Ectodermal cell (in vitro differentiated cells): ENCODE data around the gene MTHFR.

Experiments used
- H3K27ac ChIP-seq: 2 replicates; pipeline ENCODE4 v1.7.0; 2013; ENCODE audit warnings: mild to moderate bottlenecking, low read depth, low read length; ENCODE audit not compliant: insufficient read depth, poor library complexity, severe bottlenecking
- H3K27me3 ChIP-seq: 2 replicates; pipeline ENCODE4 v1.7.0; 2013; ENCODE audit warnings: mild to moderate bottlenecking, low read length; ENCODE audit not compliant: insufficient read depth, control insufficient read depth, poor library complexity, severe bottlenecking
- H3K36me3 ChIP-seq: one replicate; pipeline ENCODE4 v1.7.0; 2013; ENCODE audit warnings: low read length; ENCODE audit not compliant: control insufficient read depth, insufficient read depth
- H3K4me1 ChIP-seq: one replicate; pipeline ENCODE4 v1.7.0; 2013; ENCODE audit warnings: low read length; ENCODE audit not compliant: control insufficient read depth, insufficient read depth
- H3K4me3 ChIP-seq: 2 replicates; pipeline ENCODE4 v1.7.0; 2013; ENCODE audit warnings: low read depth, low read length, control low read depth; ENCODE audit not compliant: insufficient read depth
- H3K9me3 ChIP-seq: 2 replicates; pipeline ENCODE4 v1.7.0; 2013; ENCODE audit warnings: mild to moderate bottlenecking, low read length, moderate library complexity; ENCODE audit not compliant: control insufficient read depth
- WGBS, 2 experiments: methylation state at CpG; one replicate each; pipeline ENCODE4 v1.1.7; 2013; ENCODE audit warnings: missing lambda C conversion rate in 2 of 2; 5-methylcytosine and 5-hydroxymethylcytosine counted together

MTHFR gene

DNA sequence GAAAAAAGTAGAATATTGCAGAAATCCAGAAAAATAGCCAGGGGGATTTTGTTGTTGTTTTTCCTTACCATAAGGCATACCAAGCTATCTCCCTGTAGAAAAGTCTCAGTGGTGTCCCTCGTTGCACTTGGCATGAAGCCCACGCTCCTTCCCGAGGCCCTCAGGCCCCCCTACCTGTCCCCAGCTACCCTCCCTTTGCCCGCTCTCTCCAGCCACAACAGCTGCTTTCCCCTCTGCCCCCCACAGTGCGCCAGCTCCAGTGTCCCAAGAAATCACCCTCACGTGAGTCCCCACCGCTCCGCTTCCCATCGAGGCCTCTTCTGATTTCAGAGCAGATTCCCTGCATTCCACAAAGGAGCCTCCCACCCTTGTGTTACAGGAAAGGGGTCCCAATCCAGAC is 61.5 kb downstream of the MTHFR start:
- WGBS, 2 experiments, result 87 to 88% methylated on average over 9 of the region's 9 CpGs
- no peaks in the 10 kb centered on the region for H3K9me3 ChIP-seq
- peaks cover 4% of the 10 kb centered on the region for H3K36me3 ChIP-seq
- H3K27ac ChIP-seq, result no peak overlapping the region
- no peaks in the 10 kb centered on the region for H3K27me3 ChIP-seq
- no peak overlapping the region for H3K4me3 ChIP-seq
- H3K4me1 ChIP-seq, result peaks cover 7% of the 10 kb centered on the region

DNA sequence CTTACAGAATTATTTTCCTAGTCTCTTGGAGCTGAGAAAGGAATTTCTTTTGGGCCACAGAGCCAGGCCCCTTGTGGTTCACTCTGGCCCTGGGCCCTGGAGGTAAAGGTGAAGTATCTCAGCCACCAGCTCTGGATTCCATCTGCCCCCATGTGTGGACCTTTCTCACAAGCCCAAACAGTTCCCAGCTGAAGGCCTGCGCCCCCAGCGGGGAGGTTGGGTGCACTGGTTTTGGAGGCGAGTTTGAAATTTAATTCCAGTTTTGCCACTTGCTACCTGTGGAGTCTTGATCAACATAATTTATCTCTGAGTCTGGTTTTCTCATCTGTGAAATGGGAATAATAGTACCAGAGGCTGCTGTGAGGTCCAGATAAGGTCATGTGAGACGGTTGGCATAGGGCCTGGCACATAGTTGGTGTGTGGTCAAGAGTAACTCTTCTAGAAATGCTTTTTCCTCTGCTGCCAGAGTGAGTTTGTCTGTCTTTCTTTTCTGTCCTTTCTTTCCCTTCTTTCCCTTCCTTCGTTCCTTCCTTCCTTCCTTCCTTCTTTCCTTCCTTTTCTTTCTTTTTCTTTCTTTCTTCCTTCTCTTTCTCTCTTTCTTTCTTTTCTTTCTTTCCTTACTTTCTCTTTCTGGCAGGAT is 63.7 kb downstream of the MTHFR start:
- 91 to 93% methylated on average over 5 of the region's 5 CpGs for WGBS, 2 experiments
- no peak overlapping the region for H3K27ac ChIP-seq
- H3K36me3 ChIP-seq, result no peaks in the 10 kb centered on the region
- peaks cover 8% of the 10 kb centered on the region for H3K4me1 ChIP-seq
- H3K9me3 ChIP-seq, result no peaks in the 10 kb centered on the region
- no peak overlapping the region for H3K4me3 ChIP-seq
- no peaks in the 10 kb centered on the region for H3K27me3 ChIP-seq

DNA sequence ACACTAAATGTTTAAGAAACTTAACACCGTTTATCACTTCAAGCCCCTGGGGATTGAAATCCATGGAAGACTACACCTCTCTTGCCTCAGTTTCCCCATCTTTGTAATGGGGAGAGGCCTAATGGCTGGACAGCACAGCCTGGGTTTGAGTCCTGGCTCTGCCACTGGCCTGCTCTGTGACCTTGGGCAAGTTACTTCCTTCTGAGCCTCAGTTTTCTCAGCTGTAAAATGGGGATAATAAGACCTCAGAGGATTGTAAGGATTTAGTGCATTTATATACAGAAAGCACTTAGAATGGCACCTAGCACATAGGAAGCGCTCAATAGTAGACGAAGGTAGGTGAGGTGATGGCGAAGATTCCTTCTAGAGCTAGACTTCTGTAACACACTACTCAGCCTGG is 64.3 kb downstream of the MTHFR start:
- 92 to 97% methylated on average over 4 of the region's 4 CpGs for WGBS, 2 experiments
- H3K4me3 ChIP-seq, result no peak overlapping the region
- H3K36me3 ChIP-seq, result no peaks in the 10 kb centered on the region
- H3K9me3 ChIP-seq, result no peaks in the 10 kb centered on the region
- H3K4me1 ChIP-seq, result peaks cover 10% of the 10 kb centered on the region
- no peak overlapping the region for H3K27ac ChIP-seq
- H3K27me3 ChIP-seq, result no peaks in the 10 kb centered on the region

DNA sequence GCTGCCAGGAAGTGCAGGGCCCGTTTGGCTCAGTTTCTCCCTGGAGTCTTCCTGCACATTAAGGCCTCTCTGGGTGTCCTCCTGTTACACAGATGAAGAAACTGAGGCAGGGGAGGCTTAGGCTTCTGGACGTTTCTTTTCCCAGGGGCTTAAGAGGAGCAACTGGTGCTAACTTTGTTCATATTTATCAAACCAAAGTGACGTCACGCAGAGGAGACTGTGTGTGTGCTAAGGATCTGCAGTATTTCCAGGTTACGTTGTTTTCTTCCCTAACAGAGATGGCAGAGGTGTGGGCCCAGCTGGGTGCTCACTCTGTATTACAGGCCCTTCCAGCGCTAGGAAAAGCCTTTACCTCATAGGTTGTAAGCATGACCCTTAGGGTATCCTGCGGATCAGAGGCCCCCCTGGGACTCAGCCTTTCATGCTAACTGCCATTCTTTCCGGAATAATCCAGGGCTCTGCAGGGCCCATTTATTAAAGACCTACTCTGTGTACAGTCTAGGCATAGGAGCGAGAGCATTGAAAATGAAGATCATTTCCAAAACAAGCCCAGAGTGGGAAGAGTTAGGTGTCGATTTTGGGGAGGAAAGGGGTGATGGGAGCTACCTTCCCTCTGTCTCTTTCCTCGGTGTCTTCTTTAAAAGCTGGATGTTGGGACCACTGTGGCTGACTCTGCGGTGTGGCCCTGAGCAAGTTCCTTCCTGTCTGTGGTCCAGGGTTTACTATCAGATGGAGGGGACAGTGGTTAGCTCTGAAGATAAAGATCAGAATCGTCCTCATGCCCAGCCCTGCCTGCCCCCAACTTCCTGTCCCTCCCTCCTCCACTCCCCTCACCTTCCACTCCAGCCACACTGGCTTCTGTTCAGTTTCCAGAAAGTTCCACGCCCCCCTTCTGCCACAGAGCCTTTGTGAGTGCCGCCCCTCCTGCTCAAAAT is 65.2 kb downstream of the MTHFR start:
- Histone ChIP-seq H3K27me3 (no peaks in the 10 kb centered on the region), H3K27ac (no peak overlapping the region), H3K36me3 (no peaks in the 10 kb centered on the region), H3K4me3 (no peak overlapping the region), H3K9me3 (no peaks in the 10 kb centered on the region), H3K4me1 (peaks cover 13% of the 10 kb centered on the region)
- WGBS, 2 experiments, result 78 to 79% methylated on average over 15 of the region's 15 CpGs

DNA sequence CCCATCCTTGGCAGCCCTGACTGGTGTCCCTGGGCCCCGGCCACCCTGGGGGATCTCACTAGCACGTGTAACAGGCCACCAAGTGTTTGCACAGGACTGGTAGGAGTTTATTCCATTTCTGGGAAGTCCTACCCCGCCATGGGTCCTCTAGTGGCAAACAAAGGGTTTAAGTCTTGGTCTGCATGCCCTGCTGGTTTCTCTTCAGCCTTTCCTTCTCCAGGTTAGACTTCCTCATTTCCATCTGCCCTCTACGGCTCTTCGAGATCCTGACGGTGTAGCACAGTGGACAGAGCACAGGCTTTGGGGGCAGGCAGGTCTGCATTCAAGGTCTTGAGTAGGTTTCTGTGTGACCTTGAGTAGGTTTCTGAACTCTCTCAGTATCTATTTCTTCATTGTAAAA is 67.0 kb downstream of the MTHFR start:
- H3K36me3 ChIP-seq, result no peaks in the 10 kb centered on the region
- no peaks in the 10 kb centered on the region for H3K27me3 ChIP-seq
- no peak overlapping the region for H3K27ac ChIP-seq
- H3K4me1 ChIP-seq, result peaks cover 14% of the 10 kb centered on the region
- no peaks in the 10 kb centered on the region for H3K9me3 ChIP-seq
- WGBS, 2 experiments, result 90 to 91% methylated on average over 6 of the region's 6 CpGs
- H3K4me3 ChIP-seq, result no peak overlapping the region

DNA sequence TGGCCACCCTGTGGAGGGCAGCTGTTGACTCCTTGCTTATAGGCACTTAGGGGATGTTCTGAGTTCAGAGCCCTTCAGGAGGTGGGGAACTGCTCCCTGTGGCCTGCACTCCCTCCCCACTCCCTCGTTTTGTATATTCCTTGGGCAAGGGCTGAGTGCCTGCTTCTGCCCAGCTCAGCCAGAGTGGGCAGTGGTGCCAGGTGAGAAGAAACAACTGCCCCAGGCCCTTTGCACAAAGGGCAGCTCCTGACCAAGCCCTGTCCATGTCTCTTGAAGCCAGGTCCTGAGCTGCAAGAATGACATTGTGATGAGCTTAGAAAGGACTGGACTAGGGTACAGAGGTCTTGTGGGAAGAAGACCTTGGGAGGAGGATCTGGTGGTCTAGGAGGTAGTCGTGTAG is 67.7 kb downstream of the MTHFR start:
- H3K9me3 ChIP-seq, result no peaks in the 10 kb centered on the region
- H3K4me1 ChIP-seq, result peaks cover 14% of the 10 kb centered on the region
- WGBS, 2 experiments, result 82 to 85% methylated on average over 2 of the region's 2 CpGs
- no peaks in the 10 kb centered on the region for H3K27me3 ChIP-seq
- no peaks in the 10 kb centered on the region for H3K36me3 ChIP-seq
- H3K27ac ChIP-seq, result no peak overlapping the region
- H3K4me3 ChIP-seq, result no peak overlapping the region

DNA sequence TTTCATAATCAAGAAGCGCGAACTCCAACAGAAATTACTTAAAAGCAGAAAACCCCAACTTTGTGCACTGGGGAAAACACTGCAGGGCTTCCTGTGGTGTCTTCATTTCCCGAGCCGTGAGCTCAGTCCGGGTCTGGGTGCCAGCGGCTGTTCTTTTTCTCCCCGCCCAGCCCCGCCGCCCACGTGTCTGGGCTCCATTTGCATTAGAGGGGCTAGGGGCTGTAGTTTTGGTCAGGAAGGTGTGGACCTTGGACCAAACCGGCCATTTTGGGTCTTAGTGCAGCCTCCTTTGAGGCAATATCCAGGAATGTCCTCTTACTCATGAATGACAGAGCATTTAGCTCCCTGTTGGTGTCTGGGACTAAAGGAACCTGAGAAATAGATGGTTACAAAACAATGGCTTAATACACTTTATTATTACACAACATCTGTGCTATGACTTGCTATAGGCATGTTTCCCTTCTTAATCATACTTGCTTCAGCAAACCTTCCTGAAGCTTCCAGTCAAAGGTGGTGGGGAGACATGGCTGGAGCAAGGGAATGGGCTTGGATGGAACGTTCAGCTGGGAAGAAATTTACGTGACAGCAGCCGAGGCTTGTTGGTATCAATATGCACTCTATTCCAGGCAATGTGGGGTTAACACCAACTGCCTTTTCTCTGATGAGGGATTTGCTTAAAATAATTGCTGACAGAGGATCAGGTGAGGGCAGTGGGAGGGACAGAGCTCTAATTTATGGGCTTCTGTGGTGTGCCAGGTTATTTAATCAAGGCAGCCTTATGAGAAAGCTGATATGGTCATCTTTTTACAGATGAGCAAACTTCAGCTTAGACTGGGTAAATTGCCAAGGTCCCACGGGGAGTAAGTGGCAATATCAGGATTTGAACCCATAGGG is 68.8 kb downstream of the MTHFR start:
- peaks cover 18% of the 10 kb centered on the region for H3K4me1 ChIP-seq
- 18 to 19% methylated on average over 15 of the region's 15 CpGs for WGBS, 2 experiments
- H3K4me3 ChIP-seq, result peak overlapping the region; percentile 69
- H3K9me3 ChIP-seq, result no peaks in the 10 kb centered on the region
- H3K27me3 ChIP-seq, result no peaks in the 10 kb centered on the region
- H3K36me3 ChIP-seq, result no peaks in the 10 kb centered on the region
- H3K27ac ChIP-seq, result no peak overlapping the region

DNA sequence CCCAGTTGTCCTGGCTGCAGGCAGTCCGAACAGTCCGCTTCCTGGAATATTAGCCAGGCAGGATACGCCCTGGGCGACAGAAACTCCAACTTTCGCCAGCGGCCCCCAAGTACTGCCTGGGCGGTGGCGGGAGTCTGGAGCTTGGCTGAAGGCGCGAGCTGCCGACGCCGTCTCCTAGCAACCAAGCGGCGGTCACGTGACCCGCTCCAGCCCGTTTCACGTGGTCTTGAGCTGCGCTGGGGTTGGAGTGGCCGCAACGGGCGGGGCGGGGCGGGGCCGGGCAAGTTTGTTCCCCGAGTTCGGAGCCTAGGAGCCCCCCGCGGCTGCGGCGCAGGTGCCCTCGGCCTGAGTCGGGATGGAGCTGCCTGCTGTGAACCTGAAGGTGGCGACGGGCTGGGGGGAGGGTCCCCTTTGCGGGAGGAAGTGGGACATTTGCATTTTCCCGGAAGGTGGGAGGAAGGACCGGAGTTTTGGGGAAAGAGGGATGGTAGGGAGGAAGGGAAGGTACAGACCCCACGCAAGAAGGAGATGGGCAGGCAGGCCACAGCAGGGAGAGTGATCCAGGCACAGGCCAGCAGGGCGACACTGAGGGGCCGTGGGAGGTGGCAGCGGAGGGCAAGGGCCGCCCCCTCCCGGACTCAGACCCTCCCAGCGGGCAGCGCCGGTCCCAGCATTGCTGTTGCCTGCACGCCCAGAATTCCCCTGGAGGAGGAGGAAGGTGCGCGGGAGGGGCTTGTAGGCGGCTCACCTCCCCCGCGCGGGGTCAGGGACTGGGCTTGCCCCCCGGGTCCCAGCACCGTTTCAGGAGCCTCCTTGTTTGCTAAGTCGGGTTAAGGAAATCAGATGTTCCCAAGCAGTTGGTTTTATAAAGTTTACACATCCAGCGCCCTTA is 69.7 kb downstream of the MTHFR start, which contains the start of gene AGTRAP:
TSS of gene AGTRAP (plus strand) at position 283 of the 892 bp plus-strand sequence. CDS start at position 356, 73 bp downstream.
- peak within 1 kb of the TSS; percentile 69 for H3K4me3 ChIP-seq
- no peaks in the 10 kb centered on the region for H3K36me3 ChIP-seq
- H3K27ac ChIP-seq, result peak within 1 kb of the TSS; percentile 38
- H3K27me3 ChIP-seq, result no peaks in the 10 kb centered on the region
- H3K4me1 ChIP-seq, result peaks cover 20% of the 10 kb centered on the region
- WGBS, 2 experiments, result 1% methylated on average over 59 of the region's 59 CpGs
- H3K9me3 ChIP-seq, result no peaks in the 10 kb centered on the region
